ENCODE measurements around the gene HIPK2. TPM values are rescaled to one million over a fixed set of nuclear protein-coding genes. Genes with fewer than 3 reads are reported as not detected.

HIPK2 gene
- total RNA-seq, 1 donor = 28.8 TPM

DNA sequence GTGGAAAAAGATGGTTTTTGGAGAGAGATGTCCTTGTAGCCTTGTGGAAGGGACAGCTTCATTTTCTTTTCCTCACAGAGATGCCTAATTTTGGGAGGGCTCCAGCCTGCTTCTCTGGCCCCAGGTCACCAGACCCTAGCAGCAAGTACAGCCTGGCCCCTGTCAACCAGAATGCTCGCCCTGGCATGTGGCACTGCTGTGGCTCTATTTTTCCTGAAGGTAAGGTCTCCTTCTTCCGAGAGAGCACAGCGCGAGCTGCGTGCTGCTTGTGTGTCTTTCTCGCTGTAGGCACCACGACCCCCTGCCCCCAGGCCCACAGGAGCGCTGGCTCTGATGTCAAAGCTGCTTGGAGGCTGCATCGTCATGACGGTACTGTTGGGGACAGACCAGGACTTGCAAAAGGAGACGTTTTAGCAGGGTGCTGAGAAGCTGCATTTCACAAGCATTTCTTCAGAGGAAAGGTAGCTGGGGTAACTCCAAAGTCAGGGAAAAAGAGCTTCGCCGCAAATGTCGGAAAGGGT lies 195.6 kb downstream of the HIPK2 start:
- no peak overlapping the region for H3K4me3 ChIP-seq (ENCODE audit: low read depth, low read length)
- no peak for DNase-seq (ENCODE audit: low read depth)
- TF ChIP-seq, protein P1, sequence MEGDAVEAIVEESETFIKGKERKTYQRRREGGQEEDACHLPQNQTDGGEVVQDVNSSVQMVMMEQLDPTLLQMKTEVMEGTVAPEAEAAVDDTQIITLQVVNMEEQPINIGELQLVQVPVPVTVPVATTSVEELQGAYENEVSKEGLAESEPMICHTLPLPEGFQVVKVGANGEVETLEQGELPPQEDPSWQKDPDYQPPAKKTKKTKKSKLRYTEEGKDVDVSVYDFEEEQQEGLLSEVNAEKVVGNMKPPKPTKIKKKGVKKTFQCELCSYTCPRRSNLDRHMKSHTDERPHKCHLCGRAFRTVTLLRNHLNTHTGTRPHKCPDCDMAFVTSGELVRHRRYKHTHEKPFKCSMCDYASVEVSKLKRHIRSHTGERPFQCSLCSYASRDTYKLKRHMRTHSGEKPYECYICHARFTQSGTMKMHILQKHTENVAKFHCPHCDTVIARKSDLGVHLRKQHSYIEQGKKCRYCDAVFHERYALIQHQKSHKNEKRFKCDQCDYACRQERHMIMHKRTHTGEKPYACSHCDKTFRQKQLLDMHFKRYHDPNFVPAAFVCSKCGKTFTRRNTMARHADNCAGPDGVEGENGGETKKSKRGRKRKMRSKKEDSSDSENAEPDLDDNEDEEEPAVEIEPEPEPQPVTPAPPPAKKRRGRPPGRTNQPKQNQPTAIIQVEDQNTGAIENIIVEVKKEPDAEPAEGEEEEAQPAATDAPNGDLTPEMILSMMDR (IDR thresholded peaks at IDR 0.05; ENCODE audit: insufficient read depth, low read length) = no peak

DNA sequence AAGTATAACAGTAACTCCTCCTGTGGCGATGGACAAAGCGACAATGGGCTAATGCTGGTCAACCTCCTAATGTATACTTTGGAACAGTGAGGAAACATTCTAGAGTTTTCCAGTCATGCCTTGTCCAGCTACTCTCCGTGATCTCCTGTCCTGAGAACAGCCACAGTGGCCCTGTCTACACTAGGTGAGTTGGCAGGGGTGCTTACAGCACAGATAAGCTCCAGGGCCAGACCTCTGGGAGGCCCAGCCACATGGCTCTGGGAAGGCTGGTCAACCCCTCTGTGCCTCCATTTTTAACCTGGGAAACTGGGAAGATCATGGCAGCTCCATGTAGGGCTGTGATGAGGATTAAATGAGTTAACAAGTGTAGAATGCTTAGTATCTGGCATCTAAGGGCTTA lies 197.4 kb downstream of the HIPK2 start:
- H3K4me3 ChIP-seq (ENCODE audit: low read depth, low read length) = no peak overlapping the region
- no peak for DNase-seq (ENCODE audit: low read depth)
- TF ChIP-seq, protein P1 (IDR thresholded peaks at IDR 0.05; ENCODE audit: insufficient read depth, low read length) = no peak

DNA sequence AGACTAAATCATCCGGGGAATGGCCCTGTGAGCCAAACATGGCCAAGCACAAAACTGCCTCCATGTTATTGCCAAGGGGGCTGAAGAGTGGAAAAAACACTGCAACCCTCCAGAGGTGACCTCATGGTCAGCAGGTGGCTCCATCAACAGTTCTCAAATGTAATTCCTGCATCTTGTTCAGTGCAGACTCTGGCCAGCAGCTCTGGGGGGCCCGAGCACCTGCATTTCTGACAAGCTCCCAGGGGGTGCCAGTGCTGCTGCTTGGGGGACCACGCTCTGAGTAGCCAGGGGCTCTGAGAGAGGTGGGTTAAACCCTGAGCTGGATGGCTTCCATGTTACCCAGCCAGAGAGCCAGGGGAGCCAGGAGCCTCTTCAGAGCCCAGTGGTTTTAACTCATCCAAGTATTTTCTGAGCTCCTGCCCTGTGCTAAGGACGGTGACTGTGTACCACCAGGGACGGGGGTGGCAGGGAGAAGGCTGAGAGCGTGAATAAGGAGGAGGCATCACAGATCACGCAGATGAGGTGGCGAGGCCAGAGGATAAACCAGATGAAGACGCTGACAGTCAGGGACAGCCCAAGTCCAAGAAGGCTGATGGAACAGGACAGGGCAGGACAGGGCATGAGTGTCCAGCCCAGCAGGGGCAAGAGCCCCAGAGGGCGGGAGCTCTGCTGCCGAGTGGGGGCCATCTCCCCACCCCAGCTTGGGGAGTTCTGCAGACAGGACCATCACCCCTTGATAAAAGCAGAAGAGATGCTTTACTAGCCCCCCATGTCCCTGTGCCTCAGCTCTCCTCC lies 201.4 kb downstream of the HIPK2 start:
- DNase-seq (ENCODE audit: low read depth) = no peak
- TF ChIP-seq, protein P1 (IDR thresholded peaks at IDR 0.05; ENCODE audit: insufficient read depth, low read length) = no peak

DNA sequence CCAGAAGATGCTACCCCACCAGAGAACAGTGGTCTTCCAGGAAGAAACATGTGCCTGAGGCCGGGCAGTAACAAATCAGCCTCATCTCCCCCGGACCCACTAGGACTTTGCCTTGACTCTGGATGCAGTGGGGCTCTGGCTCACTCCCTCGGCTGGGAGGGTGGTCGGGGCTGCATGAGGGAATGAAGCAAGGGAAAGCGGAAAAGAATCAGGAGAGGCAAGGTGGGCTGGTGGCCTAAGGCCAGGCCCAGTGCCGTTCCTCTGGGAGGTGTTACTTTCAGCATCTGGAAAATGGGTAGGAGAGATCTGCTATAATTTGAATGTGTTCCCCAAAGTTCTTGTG lies 202.5 kb downstream of the HIPK2 start:
- no peak for DNase-seq (ENCODE audit: low read depth)
- H3K4me3 ChIP-seq (ENCODE audit: low read depth, low read length) = no peak overlapping the region
- TF ChIP-seq, protein P1 (IDR thresholded peaks at IDR 0.05; ENCODE audit: insufficient read depth, low read length) = no peak

More for the DNA sequence above, 201.4 kb downstream of the HIPK2 start:
- no peak overlapping the region for H3K4me3 ChIP-seq (ENCODE audit: low read depth, low read length)

DNA sequence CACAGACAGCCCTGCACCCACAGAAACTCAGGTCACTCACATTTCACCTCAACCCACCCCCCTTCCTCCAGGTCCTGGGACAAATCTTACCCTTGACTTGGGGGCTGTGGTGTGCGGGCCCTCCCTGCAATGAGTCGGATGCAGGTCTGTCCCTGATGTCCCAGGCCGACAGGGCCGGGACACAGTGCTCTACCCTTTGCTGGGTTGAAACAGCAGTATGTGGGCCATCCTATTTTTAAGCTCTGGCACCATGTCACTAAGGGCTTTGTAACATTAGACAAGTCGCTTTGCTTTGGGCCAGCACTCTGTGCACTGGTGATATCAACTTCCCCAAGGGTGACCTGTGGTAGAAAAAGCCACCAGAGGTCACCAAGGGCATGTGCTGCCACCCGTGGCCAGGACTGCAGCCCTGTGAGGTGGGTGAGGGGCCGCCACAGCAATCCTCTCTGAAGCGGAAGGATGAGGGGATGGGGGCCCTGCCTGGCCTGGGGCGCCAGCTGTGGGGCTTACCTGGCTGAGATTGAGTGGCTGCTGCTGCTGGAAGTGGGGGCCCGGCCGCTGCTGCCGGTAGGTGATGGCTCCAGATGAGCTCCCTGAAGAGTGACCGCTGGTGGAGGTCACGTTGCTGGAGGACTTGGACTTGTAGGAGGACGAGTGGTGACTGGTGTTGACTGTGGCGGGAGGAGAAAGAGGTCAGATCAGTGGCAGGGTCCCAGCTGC lies 203.0 kb downstream of the HIPK2 start:
- no peak for DNase-seq (ENCODE audit: low read depth)
- TF ChIP-seq, protein P1 (IDR thresholded peaks at IDR 0.05; ENCODE audit: insufficient read depth, low read length) = no peak
- no peak overlapping the region for H3K4me3 ChIP-seq (ENCODE audit: low read depth, low read length)

DNA sequence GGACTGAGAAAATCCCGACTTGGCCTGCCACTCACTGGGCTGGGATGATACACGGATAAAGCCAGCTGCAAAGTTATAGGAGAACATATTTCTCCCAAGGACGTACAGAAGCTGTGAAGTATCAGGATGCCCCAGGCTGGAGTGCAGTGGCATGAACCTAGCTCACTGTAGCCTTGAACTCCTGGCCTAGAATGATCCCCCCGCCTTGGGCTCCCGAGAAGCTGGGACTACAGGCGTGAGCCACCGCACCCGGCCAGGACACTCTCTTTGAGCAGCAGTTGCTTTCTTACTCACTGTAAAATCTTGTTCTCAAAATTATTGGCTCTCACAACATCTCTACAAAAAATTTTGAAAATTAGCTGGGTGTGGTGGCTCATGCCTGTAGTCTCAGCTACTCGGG lies 203.9 kb downstream of the HIPK2 start:
- TF ChIP-seq, protein P1 (IDR thresholded peaks at IDR 0.05; ENCODE audit: insufficient read depth, low read length) = no peak
- H3K4me3 ChIP-seq (ENCODE audit: low read depth, low read length) = no peak overlapping the region
- DNase-seq (ENCODE audit: low read depth) = no peak
